ENCODE measurements around the gene GLIPR1.

Gene GLIPR1

GRCh38 chr12:75533239-75533638, 52.7 kb downstream of the GLIPR1 start:
- H3K27ac Mint-ChIP-seq: no peak overlapping the region
- no peaks in the 10 kb centered on the region for H3K9me3 Mint-ChIP-seq
- no peak overlapping the region for H3K4me3 Mint-ChIP-seq
- peaks cover 7% of the 10 kb centered on the region for H3K4me1 Mint-ChIP-seq
- no peak for DNase-seq
- no peak for TF ChIP-seq CTCF (IDR thresholded peaks at IDR 0.05)
- H3K36me3 Mint-ChIP-seq (ENCODE audit: low read depth): no peaks in the 10 kb centered on the region
- peaks cover 3% of the 10 kb centered on the region for H3K27me3 Mint-ChIP-seq (ENCODE audit: low read depth, poor library complexity)

- Mint-ChIP-seq H3K4me1 (no peaks in the 10 kb centered on the region), H3K4me3 (no peak overlapping the region), H3K9me3 (no peaks in the 10 kb centered on the region)
Observed at GRCh38 chr12:75539889-75540288, 59.3 kb downstream of the GLIPR1 start.

DNA sequence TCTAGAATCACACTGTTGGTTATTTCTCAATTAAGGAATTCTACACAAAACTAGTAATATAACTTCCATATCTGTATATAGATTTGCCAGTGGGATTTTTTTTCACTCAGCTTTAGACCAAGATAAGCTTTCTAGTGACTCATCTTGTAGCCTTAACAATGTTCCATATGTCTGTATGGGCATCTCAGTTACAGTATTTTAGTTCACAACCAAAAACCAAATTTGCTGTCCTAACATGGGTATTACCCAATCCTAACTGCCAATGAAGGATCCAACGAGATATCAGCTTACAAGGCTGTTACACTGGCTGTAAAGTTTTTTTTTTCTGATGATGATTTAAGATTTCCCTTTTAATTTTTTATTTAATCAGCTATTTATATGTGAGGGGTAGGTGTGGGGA, 62.4 kb downstream of the GLIPR1 start:
- TF ChIP-seq CTCF (IDR thresholded peaks at IDR 0.05): no peak
- H3K27ac Mint-ChIP-seq: no peak overlapping the region
- H3K4me3 Mint-ChIP-seq: no peak overlapping the region

More at GRCh38 chr12:75539889-75540288, 59.3 kb downstream of the GLIPR1 start:
- DNase-seq: no peak
- Mint-ChIP-seq H3K27me3 (ENCODE audit: low read depth, poor library complexity) (peaks cover 3% of the 10 kb centered on the region), H3K36me3 (ENCODE audit: low read depth) (peaks cover 5% of the 10 kb centered on the region), H3K27ac (no peak overlapping the region)
- TF ChIP-seq CTCF (IDR thresholded peaks at IDR 0.05): no peak

GRCh38 chr12:75543529-75543928, 63.0 kb downstream of the GLIPR1 start:
- no peak overlapping the region for H3K27ac Mint-ChIP-seq

More for the DNA sequence above, 62.4 kb downstream of the GLIPR1 start:
- Mint-ChIP-seq H3K9me3 (no peaks in the 10 kb centered on the region), H3K36me3 (ENCODE audit: low read depth) (peaks cover 5% of the 10 kb centered on the region), H3K27me3 (ENCODE audit: low read depth, poor library complexity) (peaks cover 6% of the 10 kb centered on the region), H3K4me1 (peaks cover 12% of the 10 kb centered on the region)
- DNase-seq: no peak

GRCh38 chr12:75545636-75546035, 65.1 kb downstream of the GLIPR1 start:
- Mint-ChIP-seq H3K36me3 (ENCODE audit: low read depth) (peaks cover 5% of the 10 kb centered on the region), H3K27me3 (ENCODE audit: low read depth, poor library complexity) (peaks cover 6% of the 10 kb centered on the region), H3K4me1 (peaks cover 35% of the 10 kb centered on the region), H3K9me3 (no peaks in the 10 kb centered on the region), H3K4me3 (no peak overlapping the region), H3K27ac (no peak overlapping the region)
- no peak for DNase-seq
- no peak for TF ChIP-seq CTCF (IDR thresholded peaks at IDR 0.05)

More at GRCh38 chr12:75543529-75543928, 63.0 kb downstream of the GLIPR1 start:
- H3K4me3 Mint-ChIP-seq: no peak overlapping the region
- H3K4me1 Mint-ChIP-seq: peaks cover 14% of the 10 kb centered on the region
- DNase-seq: no peak
- no peaks in the 10 kb centered on the region for H3K9me3 Mint-ChIP-seq
- peaks cover 5% of the 10 kb centered on the region for H3K36me3 Mint-ChIP-seq (ENCODE audit: low read depth)
- peaks cover 2% of the 10 kb centered on the region for H3K27me3 Mint-ChIP-seq (ENCODE audit: low read depth, poor library complexity)
- no peak for TF ChIP-seq CTCF (IDR thresholded peaks at IDR 0.05)

- H3K4me1 Mint-ChIP-seq: peaks cover 48% of the 10 kb centered on the region
- no peak overlapping the region for H3K4me3 Mint-ChIP-seq
- DNase-seq: no peak
- H3K27ac Mint-ChIP-seq: no peak overlapping the region
- H3K36me3 Mint-ChIP-seq (ENCODE audit: low read depth): peaks cover 5% of the 10 kb centered on the region
- no peaks in the 10 kb centered on the region for H3K9me3 Mint-ChIP-seq
- TF ChIP-seq CTCF (IDR thresholded peaks at IDR 0.05): no peak
- peaks cover 7% of the 10 kb centered on the region for H3K27me3 Mint-ChIP-seq (ENCODE audit: low read depth, poor library complexity)
Observed at GRCh38 chr12:75548879-75549278, 68.3 kb downstream of the GLIPR1 start.
